ENCODE data around the gene PAGE5. TPM values are rescaled to one million over a fixed set of nuclear protein-coding genes. Genes with fewer than 3 reads are reported as not detected.

PAGE5 gene, protein sequence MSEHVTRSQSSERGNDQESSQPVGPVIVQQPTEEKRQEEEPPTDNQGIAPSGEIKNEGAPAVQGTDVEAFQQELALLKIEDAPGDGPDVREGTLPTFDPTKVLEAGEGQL
- total RNA-seq (2014; rRNA removed; shearing (Covaris generic)) (not detected in 2 replicates), polyA plus RNA-seq (2016; fragmentation: Nextera tagmentation; extraction: Ambion mirVana) (not detected in 2 replicates)

DNA sequence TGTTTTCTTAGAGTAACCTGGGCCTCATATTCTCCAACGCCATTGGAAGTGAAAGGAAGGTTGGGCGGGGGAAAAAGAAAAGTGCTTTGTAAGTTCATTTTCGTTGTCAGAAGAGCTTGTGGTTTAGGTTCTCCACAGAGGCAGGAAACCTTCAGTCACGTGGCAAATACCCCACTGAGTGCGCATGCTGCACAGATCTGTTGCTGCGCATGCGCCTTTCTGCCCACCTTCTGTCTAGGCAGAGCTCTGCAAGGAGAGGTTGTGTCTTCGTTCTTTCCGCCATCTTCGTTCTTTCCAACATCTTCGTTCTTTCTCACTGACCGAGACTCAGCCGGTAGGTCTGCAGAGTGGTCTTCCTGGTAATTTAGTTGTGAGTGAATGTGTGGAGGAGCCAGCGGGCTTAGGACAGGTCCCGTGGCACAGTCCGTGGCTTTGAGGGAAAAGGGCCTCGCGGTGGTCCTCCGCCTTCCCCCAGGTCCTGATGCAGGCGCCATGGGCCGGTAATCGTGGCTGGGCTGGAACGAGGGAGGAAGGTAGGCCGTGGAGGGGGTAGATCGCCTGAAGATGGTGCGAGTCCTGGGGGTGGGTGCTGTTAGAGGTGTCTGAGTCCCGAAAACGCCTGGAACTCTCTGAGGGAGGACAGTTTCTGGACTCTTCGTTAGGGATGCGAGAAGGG, at the start of gene PAGE5:
Gene PAGE5, plus strand, starts transcription at position 228 of the 676 bp plus-strand sequence. CDS start 1,037 bp downstream, outside the sequence.
- no peak within 1 kb of the TSS for H2AFZ ChIP-seq
- no peaks in the 10 kb centered on the region for H4K20me1 ChIP-seq (ENCODE audit: insufficient read depth)
- no peak for TF ChIP-seq EZH2phosphoT487 (IDR thresholded peaks at IDR 0.05; ENCODE audit: insufficient read depth, low read depth)
- no peak for TF ChIP-seq EZH2 (IDR thresholded peaks at IDR 0.05; ENCODE audit: insufficient read depth, poor library complexity, severe bottlenecking)
- H3K4me2 ChIP-seq (ENCODE audit: unreplicated experiment): no peak within 1 kb of the TSS
- H3K4me1 ChIP-seq (ENCODE audit: insufficient read depth): no peaks in the 10 kb centered on the region
- no peak for DNase-seq
- H3K9me3 ChIP-seq (ENCODE audit: low read depth): no peaks in the 10 kb centered on the region
- no peaks in the 10 kb centered on the region for H3K9me2 ChIP-seq (ENCODE audit: insufficient read depth)
- no peak within 1 kb of the TSS for H3K27ac ChIP-seq
- in situ Hi-C loops (cut with MboI): no loop called here
- H3K4me3 ChIP-seq: no peak within 1 kb of the TSS
- no peaks in the 10 kb centered on the region for H3K79me2 ChIP-seq (ENCODE audit: insufficient read depth)
- 42 to 57% methylated on average over 19 to 30 of the region's 30 CpGs for WGBS, 2 experiments (ENCODE audit: low coverage in 1 of 2, low lambda C conversion rate in 2 of 2, missing lambda C conversion rate in 2 of 2)
- no peaks in the 10 kb centered on the region for H3F3A ChIP-seq (ENCODE audit: insufficient read depth)
- no peak within 1 kb of the TSS for H3K9ac ChIP-seq
- no peaks in the 10 kb centered on the region for H3K27me3 ChIP-seq (replicated peaks; ENCODE audit: insufficient read depth)
- H3K36me3 ChIP-seq (ENCODE audit: low read depth): no peaks in the 10 kb centered on the region

DNA sequence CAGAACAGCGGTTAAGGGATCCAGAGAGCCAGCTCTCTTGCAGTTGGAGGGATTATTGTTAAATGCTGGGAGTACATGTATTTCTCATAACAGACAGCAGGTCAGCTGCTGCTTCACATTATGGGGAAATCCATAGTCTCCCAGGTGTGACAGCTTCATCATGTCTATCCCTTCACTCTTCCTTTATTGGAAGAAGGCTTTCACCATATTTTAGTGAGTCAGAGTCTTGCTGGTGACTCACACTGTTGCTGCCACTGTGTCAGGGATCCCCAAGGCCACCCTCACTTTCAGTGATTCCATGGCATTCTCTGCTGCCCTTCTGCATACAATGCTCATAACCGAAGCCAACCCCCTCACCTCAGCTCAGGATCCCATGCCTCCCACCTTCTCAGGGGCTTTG, 32.9 kb upstream of the PAGE5 start:
- in situ Hi-C loops (cut with MboI): no loop called here
- 44 to 63% methylated on average over 1 to 2 of the region's 2 CpGs for WGBS, 2 experiments (ENCODE audit: low coverage in 1 of 2, low lambda C conversion rate in 2 of 2, missing lambda C conversion rate in 2 of 2)
- H3K9me2 ChIP-seq (ENCODE audit: insufficient read depth): no peaks in the 10 kb centered on the region

DNA sequence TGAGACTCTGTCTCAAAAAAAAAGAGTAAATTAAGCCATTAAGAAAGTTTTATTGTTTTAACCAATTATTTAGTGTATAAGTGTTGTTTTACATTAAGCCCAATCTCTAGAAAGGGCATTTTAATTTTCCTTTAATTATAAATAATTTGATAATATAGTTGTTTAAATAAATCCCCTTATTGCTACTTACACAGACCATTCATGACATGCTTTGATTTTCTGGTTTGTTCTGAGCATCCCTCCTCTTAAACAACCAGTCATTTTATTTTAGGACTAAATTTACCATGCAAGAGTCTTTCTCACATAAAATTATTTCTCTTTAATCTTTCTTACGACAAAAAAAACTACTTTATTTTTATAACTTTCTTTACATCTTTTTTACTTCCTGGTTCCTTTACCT, 23.5 kb upstream of the PAGE5 start:
- WGBS, 2 experiments (ENCODE audit: low coverage in 1 of 2, low lambda C conversion rate in 2 of 2, missing lambda C conversion rate in 2 of 2): 53 to 55% methylated on average over 1 of the region's 1 CpG
- Histone ChIP-seq H3K36me3 (ENCODE audit: low read depth) (no peaks in the 10 kb centered on the region), H3K4me2 (ENCODE audit: unreplicated experiment) (no peak overlapping the region), H2AFZ (no peak overlapping the region), H3K9me3 (ENCODE audit: low read depth) (no peaks in the 10 kb centered on the region), H3K4me1 (ENCODE audit: insufficient read depth) (no peaks in the 10 kb centered on the region), H4K20me1 (ENCODE audit: insufficient read depth) (no peaks in the 10 kb centered on the region), H3K27ac (no peak overlapping the region), H3K9me2 (ENCODE audit: insufficient read depth) (no peaks in the 10 kb centered on the region), H3K9ac (no peak overlapping the region), H3F3A (ENCODE audit: insufficient read depth) (no peaks in the 10 kb centered on the region), H3K27me3 (replicated peaks; ENCODE audit: insufficient read depth) (no peaks in the 10 kb centered on the region), H3K4me3 (no peak overlapping the region), H3K79me2 (ENCODE audit: insufficient read depth) (no peaks in the 10 kb centered on the region)
- in situ Hi-C loops (cut with MboI): no loop called here
- TF ChIP-seq EZH2phosphoT487 (IDR thresholded peaks at IDR 0.05; ENCODE audit: insufficient read depth, low read depth): no peak
- no peak for TF ChIP-seq EZH2 (IDR thresholded peaks at IDR 0.05; ENCODE audit: insufficient read depth, poor library complexity, severe bottlenecking)
- DNase-seq: no peak

More for the DNA sequence above, 32.9 kb upstream of the PAGE5 start:
- H2AFZ ChIP-seq: no peak overlapping the region
- H3F3A ChIP-seq (ENCODE audit: insufficient read depth): no peaks in the 10 kb centered on the region
- H3K27me3 ChIP-seq (replicated peaks; ENCODE audit: insufficient read depth): no peaks in the 10 kb centered on the region
- peak; percentile 7 for DNase-seq
- no peak for TF ChIP-seq EZH2 (IDR thresholded peaks at IDR 0.05; ENCODE audit: insufficient read depth, poor library complexity, severe bottlenecking)
- TF ChIP-seq EZH2phosphoT487 (IDR thresholded peaks at IDR 0.05; ENCODE audit: insufficient read depth, low read depth): no peak
- no peaks in the 10 kb centered on the region for H3K4me1 ChIP-seq (ENCODE audit: insufficient read depth)
- H3K4me2 ChIP-seq (ENCODE audit: unreplicated experiment): no peak overlapping the region
- H4K20me1 ChIP-seq (ENCODE audit: insufficient read depth): no peaks in the 10 kb centered on the region
- H3K9ac ChIP-seq: no peak overlapping the region
- H3K27ac ChIP-seq: no peak overlapping the region
- no peaks in the 10 kb centered on the region for H3K79me2 ChIP-seq (ENCODE audit: insufficient read depth)
- no peaks in the 10 kb centered on the region for H3K9me3 ChIP-seq (ENCODE audit: low read depth)
- no peak overlapping the region for H3K4me3 ChIP-seq
- H3K36me3 ChIP-seq (ENCODE audit: low read depth): no peaks in the 10 kb centered on the region

DNA sequence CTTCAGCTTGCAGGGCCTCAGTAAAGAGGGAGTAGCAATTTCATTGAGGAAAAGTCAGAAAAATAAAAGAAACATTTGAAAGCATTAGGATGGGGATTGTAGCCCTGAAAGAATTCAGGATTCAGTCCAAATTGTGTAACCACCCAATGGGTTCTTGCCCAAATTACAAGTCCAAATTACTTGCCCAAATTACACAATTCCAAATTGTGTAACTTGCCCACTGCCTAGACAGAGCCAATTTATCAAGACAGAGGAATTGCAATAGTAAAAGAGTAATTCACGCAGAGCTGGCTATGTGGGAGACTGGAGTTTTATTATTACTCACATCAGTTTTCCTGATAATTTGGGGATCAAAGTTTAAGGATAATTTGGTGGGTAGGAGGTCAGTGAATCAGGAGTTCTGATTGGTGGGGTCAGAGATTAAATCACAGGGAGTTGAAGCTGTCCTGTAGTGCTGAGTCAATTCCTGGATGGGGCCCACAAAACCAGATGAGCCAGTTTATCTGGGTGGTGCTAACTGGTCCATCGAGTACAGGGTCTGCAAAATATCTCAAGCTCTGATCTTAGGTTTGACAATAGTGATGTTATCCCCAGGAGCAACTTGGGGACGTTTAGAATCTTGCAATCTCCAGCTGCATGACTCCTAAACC, 18.1 kb upstream of the PAGE5 start:
- Histone ChIP-seq H3F3A (ENCODE audit: insufficient read depth) (no peaks in the 10 kb centered on the region), H2AFZ (no peak overlapping the region), H3K4me1 (ENCODE audit: insufficient read depth) (no peaks in the 10 kb centered on the region), H4K20me1 (ENCODE audit: insufficient read depth) (no peaks in the 10 kb centered on the region), H3K9ac (no peak overlapping the region), H3K27me3 (replicated peaks; ENCODE audit: insufficient read depth) (no peaks in the 10 kb centered on the region), H3K4me2 (ENCODE audit: unreplicated experiment) (no peak overlapping the region), H3K36me3 (ENCODE audit: low read depth) (no peaks in the 10 kb centered on the region), H3K79me2 (ENCODE audit: insufficient read depth) (no peaks in the 10 kb centered on the region), H3K27ac (no peak overlapping the region), H3K9me3 (ENCODE audit: low read depth) (no peaks in the 10 kb centered on the region), H3K9me2 (ENCODE audit: insufficient read depth) (no peaks in the 10 kb centered on the region), H3K4me3 (no peak overlapping the region)
- WGBS, 2 experiments (ENCODE audit: low coverage in 1 of 2, low lambda C conversion rate in 2 of 2, missing lambda C conversion rate in 2 of 2): 0 to 4% methylated on average over 3 of the region's 3 CpGs
- DNase-seq: peak; percentile 33
- in situ Hi-C loops (cut with MboI): no loop called here
- TF ChIP-seq EZH2phosphoT487 (IDR thresholded peaks at IDR 0.05; ENCODE audit: insufficient read depth, low read depth) (no peak), EZH2 (IDR thresholded peaks at IDR 0.05; ENCODE audit: insufficient read depth, poor library complexity, severe bottlenecking) (no peak)

Measured in GM23248 (cell line).